Measurements from ENCODE around the gene USH1G.
"Not testable (repeated sequence)": the region's sequence is repeated elsewhere in the genome, so short reads cannot be mapped to it uniquely, and the experiment has no call there.

Gene USH1G

GRCh38 chr17:74922694-74923537, at the start of gene USH1G:
Gene USH1G, minus strand, starts transcription at chr17:74923255. Its CDS starts 182 bp downstream, at chr17:74923073.
- no peak for DNase-seq

GRCh38 chr17:74972107-74972972, 49.3 kb upstream of the USH1G start, which contains the start of gene HID1:
Gene HID1, minus strand, starts transcription at chr17:74972759. Its CDS starts 103 bp downstream, at chr17:74972656.
- DNase-seq, result no peak

- no peak for DNase-seq
Observed at GRCh38 chr17:74971842-74972106, 48.7 kb upstream of the USH1G start.

- no peak for DNase-seq
Observed at GRCh38 chr17:74971069-74971841, 48.2 kb upstream of the USH1G start.

- DNase-seq, result no peak
Observed at GRCh38 chr17:74970395-74970794, 47.3 kb upstream of the USH1G start.

GRCh38 chr17:74969501-74969900, 46.4 kb upstream of the USH1G start:
- not testable (repeated sequence) for DNase-seq

GRCh38 chr17:74968361-74968780, 45.3 kb upstream of the USH1G start:
- no peak for DNase-seq

- no peak for DNase-seq
Observed at GRCh38 chr17:74964988-74965622, 42.0 kb upstream of the USH1G start.

- no peak for DNase-seq
Observed at GRCh38 chr17:74964246-74964761, 41.2 kb upstream of the USH1G start.

- DNase-seq, result no peak
Observed at GRCh38 chr17:74963656-74964055, 40.6 kb upstream of the USH1G start.

GRCh38 chr17:74962622-74963394, 39.8 kb upstream of the USH1G start:
- no peak for DNase-seq

- peak; percentile 48 for DNase-seq
Observed at GRCh38 chr17:74961657-74962350, 38.7 kb upstream of the USH1G start.

- DNase-seq, result no peak
Observed at GRCh38 chr17:74960570-74961342, 37.7 kb upstream of the USH1G start.

- no peak for DNase-seq
Observed at GRCh38 chr17:74959826-74960515, 36.9 kb upstream of the USH1G start.

GRCh38 chr17:74957935-74958740, 35.1 kb upstream of the USH1G start:
- DNase-seq, result no peak

GRCh38 chr17:74956093-74956492, 33.0 kb upstream of the USH1G start:
- DNase-seq, result no peak

GRCh38 chr17:74954665-74955421, 31.8 kb upstream of the USH1G start:
- no peak for DNase-seq

GRCh38 chr17:74954115-74954514, 31.1 kb upstream of the USH1G start:
- DNase-seq, result no peak

All from NCI-H187 treated with DMSO at 0.1 percent for 48 hours (cell line).